Heart left ventricle (tissue), 13 donors: Measurements from ENCODE around the gene WWOX.

ENCODE experiments used
- CTCF ChIP-seq, 12 donors: fragments of 200-600 bp; sonication (generic) in 4 of 12; IDR thresholded peaks; one replicate each; pipeline versions ENCODE4 v1.5.0 to v1.8.0; 2018 to 2022; ENCODE audit warnings: antibody characterized with exemption in 12 of 12, mild to moderate bottlenecking in 5 of 12
- POLR2A ChIP-seq, 2 donors: fragments of 450-650 bp; IDR thresholded peaks; one replicate each; pipeline ENCODE4 v1.6.1; 2017; ENCODE audit warnings: antibody characterized with exemption in 2 of 2, mild to moderate bottlenecking in 2 of 2, moderate library complexity in 2 of 2
- donor health status: ischemic (EF 13 %, LVEDD 7.1; RV severe dilation, severe dysfunction).
- donor health status: DM: no; HTN: yes; CAD: no.
- donor health status: DM: no; HTN: no; CAD: no.
- donor health status: ischemic (EF 25% LVEDD 6.9; RV normal size, moderate dysfunction).
- donor health status: ischemic (EF 25% LVEDD 5.7; RV mildly dilated, moderate dysfunction).
- donor health status: ischemic (EF 35%, LVEDD 5.7; RV mildly dilated, moderate dysfunction).
- donor health status: nonischemic (EF 11% LVEDD 7.7; RV severe dilation, severe dysfunction).
- donor health status: DM: yes; HTN: yes; CAD: no.
- donor health status: PGD.
- donor health status: ischemic (EF 29% LVEDD 5.4; RV normal size, mild dysfunction).
- donor health status: nonischemic (EF 23%, LVEDD 6.1; RV moderate dilation, normal function).

GRCh38 chr16:78510496-78510895, 411.0 kb downstream of the WWOX start:
- TF ChIP-seq CTCF (IDR thresholded peaks at IDR 0.05) (no peak), POLR2A (IDR thresholded peaks at IDR 0.05) (no peak)
